Ascending aorta (tissue), 2 donors: Measurements from ENCODE around the gene SFXN2. TPM values are rescaled to one million over a fixed set of nuclear protein-coding genes. Genes with fewer than 3 reads are reported as not detected.
"Not testable (repeated sequence)": the region's sequence is repeated elsewhere in the genome, so short reads cannot be mapped to it uniquely, and the experiment has no call there.

ENCODE experiments used
- DNase-seq, 2 donors: peaks; one replicate each; pipeline ENCODE4 v3.0.0-alpha.2; 2019; ENCODE audit warnings: low spot score in 2 of 2
- H3K27ac ChIP-seq, 2 donors: fragments of 200-600 bp; sonication (generic); one replicate each; pipeline ENCODE4 v1.5.1; 2016 to 2017; ENCODE audit warnings: mild to moderate bottlenecking in 1 of 2
- H3K27me3 ChIP-seq: fragments of 200-600 bp; sonication (generic); one replicate; pipeline ENCODE4 v1.5.1; 2017
- H3K36me3 ChIP-seq, 2 donors: fragments of 200-600 bp; sonication (generic); one replicate each; pipeline ENCODE4 v1.5.1; 2016
- H3K4me1 ChIP-seq, 2 donors: fragments of 200-600 bp; sonication (generic); one replicate each; pipeline ENCODE4 v1.5.1; 2016 to 2017; ENCODE audit warnings: mild to moderate bottlenecking in 1 of 2
- H3K4me3 ChIP-seq, 2 donors: fragments of 200-600 bp; sonication (generic); one replicate each; pipeline ENCODE4 v1.5.1; 2016 to 2017; ENCODE audit warnings: mild to moderate bottlenecking in 1 of 2
- H3K9me3 ChIP-seq, 2 donors: fragments of 200-600 bp; sonication (generic); one replicate each; pipeline ENCODE4 v1.5.1; 2016
- CTCF ChIP-seq, 3 experiments: fragments of 200-600 bp in 2 of 3; fragments of 450-650 bp in 1 of 3; sonication (generic) in 2 of 3; IDR thresholded peaks; one replicate each; pipeline ENCODE4 v1.5.1; 2016 to 2019; ENCODE audit warnings: antibody characterized with exemption in 3 of 3, mild to moderate bottlenecking in 1 of 3, moderate library complexity in 1 of 3
- intact Hi-C: fragments of 100-400 bp; cut with DNase I; formaldehyde crosslinking; loops from one replicate; pipeline ENCODE4 v1.15.1; 2023
- total RNA-seq: library from RNA; depleted of rRNA; stranded (reverse); fragments of >200 nt; gene quantifications from one replicate; pipeline ENCODE4 v1.1.0, GENCODE V29; 2016

The SFXN2 gene
- total RNA-seq, 1 donor from 2014 or later: 2.1 TPM

- Histone ChIP-seq H3K4me1 (no peaks in the 10 kb centered on the region), H3K4me3 (no peak overlapping the region), H3K36me3 (peaks cover 15 to 23% of the 10 kb centered on the region in 2 donors), H3K27me3 (no peaks in the 10 kb centered on the region), H3K9me3 (no peaks in the 10 kb centered on the region), H3K27ac (no peak overlapping the region)
- TF ChIP-seq CTCF (IDR thresholded peaks at IDR 0.05): no peak
- no peak for DNase-seq
- intact Hi-C loops: no loop called here
Measured at GRCh38 chr10:102691285-102692066, 23.0 kb upstream of the SFXN2 start.

GRCh38 chr10:102695401-102695800 lies 19.0 kb upstream of the SFXN2 start:
- DNase-seq, H3K9me3 ChIP-seq, H3K27me3 ChIP-seq, H3K4me3 ChIP-seq, H3K4me1 ChIP-seq, intact Hi-C loops, H3K27ac ChIP-seq: not testable (repeated sequence)
- peaks cover 36 to 39% of the 10 kb centered on the region in 2 donors for H3K36me3 ChIP-seq

GRCh38 chr10:102696736-102697135 lies 17.7 kb upstream of the SFXN2 start:
- intact Hi-C loops: no loop called here
- no peak for DNase-seq
- no peaks in the 10 kb centered on the region for H3K4me1 ChIP-seq
- H3K36me3 ChIP-seq: peaks cover 36 to 39% of the 10 kb centered on the region in 2 donors
- no peak overlapping the region for H3K27ac ChIP-seq
- TF ChIP-seq CTCF (IDR thresholded peaks at IDR 0.05): no peak
- no peaks in the 10 kb centered on the region for H3K27me3 ChIP-seq
- no peak overlapping the region for H3K4me3 ChIP-seq
- H3K9me3 ChIP-seq: no peaks in the 10 kb centered on the region

- TF ChIP-seq CTCF (IDR thresholded peaks at IDR 0.05): no peak
- Histone ChIP-seq H3K4me1 (no peaks in the 10 kb centered on the region), H3K27ac (no peak overlapping the region), H3K36me3 (peaks cover 29 to 33% of the 10 kb centered on the region in 2 donors), H3K9me3 (no peaks in the 10 kb centered on the region), H3K4me3 (no peak overlapping the region), H3K27me3 (no peaks in the 10 kb centered on the region)
- no peak for DNase-seq
- intact Hi-C loops: no loop called here
Measured at GRCh38 chr10:102698894-102699293, 15.5 kb upstream of the SFXN2 start.

- H3K4me3 ChIP-seq: no peak overlapping the region
- no peak overlapping the region for H3K27ac ChIP-seq
- H3K36me3 ChIP-seq: peaks cover 24 to 26% of the 10 kb centered on the region in 2 donors
- intact Hi-C loops: no loop called here
- no peaks in the 10 kb centered on the region for H3K27me3 ChIP-seq
- TF ChIP-seq CTCF (IDR thresholded peaks at IDR 0.05): no peak
- no peaks in the 10 kb centered on the region for H3K4me1 ChIP-seq
- H3K9me3 ChIP-seq: no peaks in the 10 kb centered on the region
- no peak for DNase-seq
Measured at GRCh38 chr10:102701272-102701671, 13.2 kb upstream of the SFXN2 start.

- Histone ChIP-seq H3K4me3 (no peak overlapping the region), H3K9me3 (no peaks in the 10 kb centered on the region), H3K4me1 (no peaks in the 10 kb centered on the region), H3K27ac (no peak overlapping the region), H3K27me3 (no peaks in the 10 kb centered on the region), H3K36me3 (peaks cover 18 to 22% of the 10 kb centered on the region in 2 donors)
- no peak for DNase-seq
- no peak for TF ChIP-seq CTCF (IDR thresholded peaks at IDR 0.05)
- intact Hi-C loops: no loop called here
Measured at GRCh38 chr10:102701796-102702195, 12.6 kb upstream of the SFXN2 start.
